CD4-positive, alpha-beta memory T cell (primary cell): ENCODE measurements around the gene ENSA. TPM values are rescaled to one million over a fixed set of nuclear protein-coding genes. Genes with fewer than 3 reads are reported as not detected.
"Not testable (repeated sequence)": the region's sequence is repeated elsewhere in the genome, so short reads cannot be mapped to it uniquely, and the experiment has no call there.

ENCODE experiments used
- CTCF ChIA-PET: fragments of 350-600 bp; sonication (Branson Sonifier 250); formaldehyde crosslinking; loops from one replicate; lab custom pipeline; 2021; ENCODE audit warnings: inconsistent platforms; ENCODE audit not compliant: partially characterized antibody; lab: Charles Lee
- POLR2A ChIA-PET: fragments of 350-600 bp; sonication (Branson Sonifier 250); formaldehyde crosslinking; loops from one replicate; lab custom pipeline; 2021; ENCODE audit not compliant: partially characterized antibody; lab: Charles Lee
- DNase-seq, 5 donors: peaks; one replicate each; pipeline versions ENCODE4 v3.0.0 to v3.0.0-alpha.2; 2020 to 2022; ENCODE audit warnings: mixed read lengths in 1 of 5
- H3K27ac ChIP-seq: one replicate; pipeline ENCODE4 v1.7.0; 2013; ENCODE audit warnings: low read depth, low read length
- H3K27me3 ChIP-seq: 2 replicates; pipeline ENCODE4 v1.7.0; 2013; ENCODE audit warnings: mild to moderate bottlenecking, low read length, moderate library complexity; ENCODE audit not compliant: insufficient read depth
- H3K36me3 ChIP-seq: 2 replicates; pipeline ENCODE4 v1.7.0; 2013; ENCODE audit warnings: mild to moderate bottlenecking, low read length, moderate library complexity; ENCODE audit not compliant: insufficient read depth
- H3K4me1 ChIP-seq: 2 replicates; pipeline ENCODE4 v1.7.0; 2013; ENCODE audit warnings: mild to moderate bottlenecking, low read length, moderate library complexity; ENCODE audit not compliant: insufficient read depth
- H3K4me3 ChIP-seq, 2 donors: one replicate each; pipeline ENCODE4 v1.7.0; 2013; ENCODE audit warnings: low read length in 2 of 2, mild to moderate bottlenecking in 1 of 2
- H3K9me3 ChIP-seq, 2 donors: one replicate each; pipeline ENCODE4 v1.7.0; 2013; ENCODE audit warnings: low read length in 2 of 2, control low read depth in 1 of 2; ENCODE audit not compliant: control insufficient read depth in 1 of 2
- H3K27ac Mint-ChIP-seq, 7 donors: one replicate each; pipeline ENCODE4 v1.8.0; 2020 to 2021; ENCODE audit warnings: mixed read lengths in 7 of 7, mild to moderate bottlenecking in 6 of 7, inconsistent platforms in 3 of 7, moderate library complexity in 3 of 7
- H3K27me3 Mint-ChIP-seq, 2 donors: one replicate each; pipeline ENCODE4 v1.8.0; 2020 to 2021; ENCODE audit warnings: mixed read lengths in 2 of 2
- H3K36me3 Mint-ChIP-seq, 2 donors: one replicate each; pipeline ENCODE4 v1.8.0; 2020 to 2021; ENCODE audit warnings: mixed read lengths in 2 of 2, inconsistent platforms in 1 of 2, mild to moderate bottlenecking in 1 of 2
- H3K4me1 Mint-ChIP-seq, 4 donors: one replicate each; pipeline ENCODE4 v1.8.0; 2020 to 2021; ENCODE audit warnings: mixed read lengths in 4 of 4, mild to moderate bottlenecking in 1 of 4
- H3K4me3 Mint-ChIP-seq, 8 donors: one replicate each; pipeline ENCODE4 v1.8.0; 2020 to 2021; ENCODE audit warnings: mixed read lengths in 8 of 8, mild to moderate bottlenecking in 7 of 8, moderate library complexity in 6 of 8, inconsistent platforms in 3 of 8
- H3K9me3 Mint-ChIP-seq, 8 donors: one replicate each; pipeline ENCODE4 v1.8.0; 2020 to 2021; ENCODE audit warnings: mixed read lengths in 8 of 8, mild to moderate bottlenecking in 5 of 8, inconsistent platforms in 3 of 8, moderate library complexity in 1 of 8
- intact Hi-C: fragments of 100-400 bp; cut with micrococcal nuclease; formaldehyde crosslinking; loops from one replicate; pipeline ENCODE4 v1.15.1; 2023
- polyA plus RNA-seq, 2 donors: library from polyadenylated mRNA; unstranded; fragments of 300-500 nt; fragmentation: Illumina TruSeq; gene quantifications; one replicate each; pipeline ENCODE4 v1.2.3, GENCODE V29; 2021
- total RNA-seq, 2 experiments: library from RNA; stranded (reverse); gene quantifications; one replicate each; pipeline ENCODE4 v1.2.3, GENCODE V29; 2021

The ENSA gene
- total and polyA plus RNA-seq, 4 experiments from 2014 or later = 52.4 to 101 (median 77.4) TPM

- POLR2A ChIA-PET = interaction anchor here (0.6 to 15.9 kb wide), 10 partner anchors 8 to 88 kb away, joined by 4 to 439 read pairs (median 5); partner anchors contain the start of genes ENSA and MCL1
- no peaks in the 10 kb centered on the region for H3K9me3 Mint-ChIP-seq
- Histone ChIP-seq H3K36me3 (no peaks in the 10 kb centered on the region), H3K9me3 (no peaks in the 10 kb centered on the region), H3K4me3 (no peak overlapping the region), H3K27me3 (no peaks in the 10 kb centered on the region), H3K4me1 (peaks cover 63% of the 10 kb centered on the region), H3K27ac (peak overlapping the region; percentile 94)
- no peaks in the 10 kb centered on the region for H3K27me3 Mint-ChIP-seq
- peaks cover 17 to 27% of the 10 kb centered on the region in 2 donors for H3K36me3 Mint-ChIP-seq
- peak overlapping the region; percentile 27 to 78 (median 58) for H3K4me3 Mint-ChIP-seq
- peak; percentile 41 to 83 (median 51) for DNase-seq
- peak overlapping the region; percentile 89 to 100 (median 99) for H3K27ac Mint-ChIP-seq
- peaks cover 44 to 70% (median 54%) of the 10 kb centered on the region in 4 donors for H3K4me1 Mint-ChIP-seq
- CTCF ChIA-PET = interaction anchor here (0.8 to 16.8 kb wide), 3 partner anchors 8 to 51 kb away, joined by 3 to 501 read pairs (median 10); partner anchors contain the start of gene MCL1
- intact Hi-C loops = no loop called here
Measured at GRCh38 chr1:150613061-150613920, 16.1 kb downstream of the ENSA start.

GRCh38 chr1:150612014-150612345 lies 17.4 kb downstream of the ENSA start:
- POLR2A ChIA-PET = interaction anchor here (0.7 to 15.9 kb wide), 7 partner anchors 9 to 48 kb away, joined by 4 to 439 read pairs (median 5); partner anchors contain the start of gene MCL1
- Histone ChIP-seq H3K9me3 (no peaks in the 10 kb centered on the region), H3K27ac (peak overlapping the region; percentile 94), H3K4me3 (peak overlapping the region in 1 of 2 donors; percentile 13), H3K4me1 (peaks cover 63% of the 10 kb centered on the region), H3K36me3 (no peaks in the 10 kb centered on the region), H3K27me3 (no peaks in the 10 kb centered on the region)
- peaks cover 43 to 68% (median 52%) of the 10 kb centered on the region in 4 donors for H3K4me1 Mint-ChIP-seq
- no peaks in the 10 kb centered on the region for H3K27me3 Mint-ChIP-seq
- no peak for DNase-seq
- H3K4me3 Mint-ChIP-seq = peak overlapping the region; percentile 45 to 72 (median 64)
- CTCF ChIA-PET = interaction anchor here (0.8 to 16.8 kb wide), 3 partner anchors 9 to 49 kb away, joined by 3 to 501 read pairs (median 4); no protein-coding TSS in a partner anchor
- intact Hi-C loops = no loop called here
- H3K36me3 Mint-ChIP-seq = peaks cover 16 to 25% of the 10 kb centered on the region in 2 donors
- H3K9me3 Mint-ChIP-seq = no peaks in the 10 kb centered on the region
- H3K27ac Mint-ChIP-seq = peak overlapping the region; percentile 89 to 100 (median 99)

DNA sequence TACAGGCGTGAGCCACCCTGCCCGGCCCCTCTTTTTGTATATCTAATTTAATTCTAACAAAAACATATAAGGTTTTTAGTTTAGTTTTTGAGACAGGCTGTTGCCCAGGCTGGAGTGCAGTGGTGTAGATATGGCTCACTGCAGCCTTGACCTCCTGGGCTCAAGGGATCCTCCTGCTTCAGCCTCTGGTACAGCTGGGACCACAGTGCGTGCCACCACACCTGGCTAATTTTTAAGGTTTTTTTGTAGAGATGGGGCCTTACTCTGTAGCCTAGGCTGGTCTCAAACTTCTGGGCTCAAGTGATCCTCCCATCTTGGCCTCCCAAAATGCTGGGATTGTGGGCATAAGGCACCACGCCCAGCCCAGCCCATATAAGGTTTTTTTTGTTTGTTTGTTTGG lies 18.8 kb downstream of the ENSA start:
- H3K27me3 ChIP-seq = no peaks in the 10 kb centered on the region
- peak overlapping the region; percentile 94 for H3K27ac ChIP-seq
- H3K36me3 Mint-ChIP-seq = peaks cover 5 to 19% of the 10 kb centered on the region in 2 donors
- no peaks in the 10 kb centered on the region for H3K9me3 ChIP-seq
- intact Hi-C loops = loop anchor here (2.0 kb wide), 1 partner anchor 48 kb away; no protein-coding TSS in a partner anchor
- H3K36me3 ChIP-seq = no peaks in the 10 kb centered on the region
- DNase-seq = no peak
- ChIA-PET POLR2A (interaction anchor here (0.5 to 15.9 kb wide), 7 partner anchors 8 to 247 kb away, joined by 3 to 439 read pairs (median 7); partner anchors contain the start of genes ENSA, MCL1 and RPRD2), CTCF (interaction anchor here (4.4 to 16.8 kb wide), 2 partner anchors 9 to 48 kb away, joined by 23 to 501 read pairs; no protein-coding TSS in a partner anchor)
- H3K27me3 Mint-ChIP-seq = no peaks in the 10 kb centered on the region
- peak overlapping the region in 1 of 8 donors; percentile 63 for H3K4me3 Mint-ChIP-seq
- peak overlapping the region; percentile 89 to 100 (median 99) for H3K27ac Mint-ChIP-seq
- H3K4me3 ChIP-seq = no peak overlapping the region
- no peaks in the 10 kb centered on the region for H3K9me3 Mint-ChIP-seq
- peaks cover 32 to 54% (median 39%) of the 10 kb centered on the region in 4 donors for H3K4me1 Mint-ChIP-seq
- H3K4me1 ChIP-seq = peaks cover 52% of the 10 kb centered on the region

DNA sequence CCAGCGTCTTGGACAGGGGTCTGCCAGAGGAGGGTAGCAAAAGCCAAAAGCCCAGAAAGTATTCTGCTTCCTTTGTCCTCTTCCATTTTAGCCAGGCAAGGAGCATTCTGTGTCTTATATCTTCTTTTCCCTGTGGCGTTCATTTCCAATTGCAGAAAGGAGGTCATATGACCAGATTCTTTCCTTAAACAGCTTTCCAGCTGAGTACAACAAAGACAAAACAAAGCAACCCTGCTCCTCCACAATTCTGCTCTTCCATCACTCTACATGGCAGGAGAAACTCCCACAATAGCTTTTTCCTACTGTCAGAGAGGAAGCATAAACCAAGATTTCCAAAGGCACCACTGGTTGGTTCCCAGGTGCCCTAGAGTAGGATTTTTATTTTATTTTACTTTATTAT lies 19.7 kb downstream of the ENSA start:
- ChIA-PET POLR2A (interaction anchor here (0.5 to 15.9 kb wide), 7 partner anchors 11 to 346 kb away, joined by 3 to 439 read pairs (median 7); partner anchors contain the start of genes ENSA and MCL1), CTCF (interaction anchor here (1.0 to 16.8 kb wide), 3 partner anchors 10 to 77 kb away, joined by 4 to 501 read pairs (median 23); no protein-coding TSS in a partner anchor)
- intact Hi-C loops = loop anchor here (2.0 kb wide), 1 partner anchor 47 kb away; no protein-coding TSS in a partner anchor
- Histone ChIP-seq H3K4me1 (peaks cover 45% of the 10 kb centered on the region), H3K27me3 (no peaks in the 10 kb centered on the region), H3K9me3 (no peaks in the 10 kb centered on the region), H3K4me3 (no peak overlapping the region), H3K36me3 (no peaks in the 10 kb centered on the region), H3K27ac (peak overlapping the region; percentile 44)
- no peak for DNase-seq
- peaks cover 3 to 17% of the 10 kb centered on the region in 2 donors for H3K36me3 Mint-ChIP-seq
- peaks cover 27 to 47% (median 33%) of the 10 kb centered on the region in 4 donors for H3K4me1 Mint-ChIP-seq
- H3K4me3 Mint-ChIP-seq = no peak overlapping the region
- H3K27ac Mint-ChIP-seq = peak overlapping the region; percentile 76 to 99 (median 90)
- no peaks in the 10 kb centered on the region for H3K9me3 Mint-ChIP-seq
- no peaks in the 10 kb centered on the region for H3K27me3 Mint-ChIP-seq

DNA sequence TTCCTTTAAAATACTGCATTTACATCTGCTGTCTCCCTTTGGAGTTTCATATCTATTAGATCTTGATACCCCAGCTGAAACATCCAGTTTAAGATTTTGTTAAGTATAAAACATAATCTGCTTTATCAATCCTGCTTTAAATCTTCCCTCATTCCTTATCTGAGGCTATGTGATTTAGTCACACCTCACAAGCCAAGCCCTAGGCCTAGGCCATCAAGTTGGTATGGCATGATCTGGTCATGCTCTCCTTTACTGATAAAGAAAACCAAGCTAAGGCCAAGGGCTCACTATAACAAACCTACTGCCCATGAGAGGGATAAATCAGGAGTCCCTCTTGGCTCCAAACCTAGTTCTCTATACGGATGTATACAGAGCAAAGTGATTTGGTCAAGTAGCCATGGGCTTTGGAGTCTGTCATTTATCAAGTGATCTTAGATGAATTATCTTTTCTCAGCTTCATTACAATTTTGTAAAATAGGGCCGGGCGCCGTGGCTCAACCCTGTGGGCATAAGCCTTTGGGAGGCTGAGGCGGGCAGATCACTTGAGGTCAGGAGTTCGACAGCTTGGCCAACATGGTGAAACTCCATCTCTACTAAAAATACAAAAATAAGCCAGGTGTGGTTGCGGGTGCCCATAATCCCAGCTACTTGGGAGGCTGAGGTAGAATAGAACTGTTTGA lies 22.8 kb downstream of the ENSA start:
- POLR2A ChIA-PET = interaction anchor here (0.9 to 2.4 kb wide), 5 partner anchors 10 to 45 kb away, joined by 3 to 10 read pairs (median 5); partner anchors contain the start of genes ENSA and MCL1
- Mint-ChIP-seq H3K27ac (peak overlapping the region in 4 of 7 donors; percentile 13 to 79 (median 63)), H3K4me3 (no peak overlapping the region), H3K36me3 (peaks cover 8 to 11% of the 10 kb centered on the region in 2 donors), H3K27me3 (no peaks in the 10 kb centered on the region), H3K4me1 (peaks cover 10 to 29% (median 13%) of the 10 kb centered on the region in 4 donors), H3K9me3 (no peaks in the 10 kb centered on the region)
- DNase-seq = no peak
- CTCF ChIA-PET = interaction anchor here (0.5 to 4.4 kb wide), 3 partner anchors 13 to 46 kb away, joined by 3 to 23 read pairs (median 18); no protein-coding TSS in a partner anchor
- Histone ChIP-seq H3K36me3 (no peaks in the 10 kb centered on the region), H3K4me1 (peaks cover 15% of the 10 kb centered on the region), H3K9me3 (no peaks in the 10 kb centered on the region), H3K27me3 (no peaks in the 10 kb centered on the region), H3K27ac (no peak overlapping the region), H3K4me3 (no peak overlapping the region)
- intact Hi-C loops = no loop called here

- not testable (repeated sequence) for H3K4me3 ChIP-seq, H3K9me3 Mint-ChIP-seq, H3K27ac Mint-ChIP-seq, H3K27me3 ChIP-seq, H3K27ac ChIP-seq, DNase-seq, H3K9me3 ChIP-seq, H3K27me3 Mint-ChIP-seq, H3K36me3 ChIP-seq, H3K4me1 ChIP-seq, H3K4me3 Mint-ChIP-seq
- CTCF ChIA-PET = interaction anchor here (0.9 to 3.6 kb wide), 2 partner anchors 14 to 45 kb away, joined by 4 to 18 read pairs; no protein-coding TSS in a partner anchor
- Mint-ChIP-seq H3K36me3 (peaks cover 8 to 12% of the 10 kb centered on the region in 2 donors), H3K4me1 (peaks cover 4 to 18% (median 7%) of the 10 kb centered on the region in 4 donors)
- POLR2A ChIA-PET = interaction anchor here (0.6 to 2.4 kb wide), 3 partner anchors 25 to 294 kb away, joined by 3 to 10 read pairs (median 5); partner anchors contain the start of gene MCL1
- intact Hi-C loops = loop anchor here (2.0 kb wide), 1 partner anchor 15 kb away; no protein-coding TSS in a partner anchor
Measured at GRCh38 chr1:150605451-150605731, 24.0 kb downstream of the ENSA start.
